Activated naive CD8-positive, alpha-beta T cell treated with anti-CD3 and anti-CD28 coated beads, Interleukin-2, amount 10 ng/mL, durations not matched to agents 7 days and 5 days (primary cell): ENCODE results near the gene BBS12. TPM values are rescaled to one million over a fixed set of nuclear protein-coding genes. Genes with fewer than 3 reads are reported as not detected.
"Not testable (repeated sequence)": the region's sequence is repeated elsewhere in the genome, so short reads cannot be mapped to it uniquely, and the experiment has no call there.

Experiments used
- ATAC-seq: fragments of 150-1000 bp; cut with Tn5 transposase; one replicate; pipeline ENCODE4 v1.10.0; 2021; ENCODE audit warnings: low read depth, moderate library complexity
- POLR2A ChIA-PET: fragments of 350-600 bp; sonication (Branson Sonifier 250); formaldehyde crosslinking; loops from one replicate; lab custom pipeline; 2021; ENCODE audit warnings: antibody characterized with exemption; lab: Charles Lee
- DNase-seq: peaks from one replicate; pipeline ENCODE4 v3.0.0; 2021
- H3K27ac Mint-ChIP-seq: one replicate; pipeline ENCODE4 v1.8.0; 2022; ENCODE audit warnings: mild to moderate bottlenecking, mixed read lengths
- H3K27me3 Mint-ChIP-seq: one replicate; pipeline ENCODE4 v1.8.0; 2022; ENCODE audit warnings: mild to moderate bottlenecking, moderate library complexity, mixed read lengths
- H3K36me3 Mint-ChIP-seq: one replicate; pipeline ENCODE4 v1.8.0; 2021; ENCODE audit warnings: mild to moderate bottlenecking, mixed read lengths
- H3K4me1 Mint-ChIP-seq: one replicate; pipeline ENCODE4 v1.8.0; 2021; ENCODE audit warnings: mixed read lengths
- H3K4me3 Mint-ChIP-seq: one replicate; pipeline ENCODE4 v1.8.0; 2022; ENCODE audit warnings: mild to moderate bottlenecking, moderate library complexity, mixed read lengths
- H3K9me3 Mint-ChIP-seq: one replicate; pipeline ENCODE4 v1.8.0; 2021; ENCODE audit warnings: mixed read lengths
- total RNA-seq, 2 experiments: library from RNA; stranded (reverse); gene quantifications; one replicate each; pipeline ENCODE4 v1.2.3, GENCODE V29; 2021

The BBS12 gene
- total RNA-seq, 2 experiments from 2014 or later: 1.7 to 2.7 TPM

DNA sequence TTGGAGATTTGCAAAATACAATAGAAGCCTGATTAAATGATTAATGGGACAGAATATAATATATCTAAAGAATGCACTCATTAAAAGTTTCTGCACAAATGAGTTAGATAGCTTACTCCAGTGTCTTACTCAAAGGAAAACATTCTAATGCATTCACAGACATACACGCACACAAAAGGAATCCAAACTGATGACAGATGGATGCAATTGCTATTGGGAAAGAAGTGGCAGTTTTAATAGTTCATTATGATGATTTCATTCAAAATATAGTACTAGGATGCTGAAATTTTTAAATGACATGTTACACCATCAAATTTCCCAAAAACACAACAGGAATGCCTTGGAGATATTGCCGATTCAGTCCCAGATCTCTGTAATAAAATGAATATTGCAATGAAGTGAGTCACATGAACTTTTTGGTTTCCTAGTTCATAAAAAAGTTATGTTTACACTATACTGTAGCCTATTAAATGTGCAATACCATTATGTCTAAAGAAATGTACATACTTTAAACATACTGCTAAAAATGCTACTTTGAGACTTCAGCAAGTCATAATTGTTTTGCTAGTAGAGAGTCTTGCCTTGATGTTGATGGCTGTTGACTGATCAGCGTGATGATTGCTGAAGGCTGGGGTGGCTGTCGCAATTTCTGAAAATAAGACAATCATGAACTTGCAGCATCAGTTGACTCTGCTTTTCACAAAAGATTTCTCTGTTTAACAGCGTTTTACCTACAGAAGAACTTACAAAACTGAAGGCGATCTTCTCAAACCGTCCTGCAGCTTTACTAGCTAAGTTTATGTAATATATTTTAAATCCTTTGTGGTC is 45.6 kb downstream of the BBS12 start:
- Mint-ChIP-seq H3K4me1 (no peaks in the 10 kb centered on the region), H3K9me3 (no peaks in the 10 kb centered on the region), H3K36me3 (peaks cover 2% of the 10 kb centered on the region), H3K27ac (no peak overlapping the region), H3K4me3 (no peak overlapping the region), H3K27me3 (peaks cover 21% of the 10 kb centered on the region)
- ATAC-seq: no peak
- POLR2A ChIA-PET: no interaction called here
- no peak for DNase-seq

DNA sequence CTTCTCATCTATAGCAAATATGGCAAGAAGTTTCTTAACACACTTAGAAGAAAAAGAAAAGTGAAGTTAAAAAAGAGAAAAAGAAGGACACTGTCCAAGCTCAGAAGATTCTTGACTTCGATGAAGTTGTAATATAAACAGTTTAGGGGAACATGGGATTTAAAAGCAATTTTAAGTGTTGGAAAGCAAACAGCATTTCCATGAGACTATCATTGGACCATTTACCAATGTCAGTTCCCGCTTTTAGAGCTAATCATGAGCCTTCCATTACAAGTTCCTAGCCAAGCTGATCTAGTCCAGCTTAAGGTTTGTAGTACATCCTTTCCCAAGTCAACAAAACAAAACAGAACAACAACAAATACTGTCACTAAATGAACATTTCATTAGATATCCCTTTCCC is 49.0 kb downstream of the BBS12 start:
- no peak overlapping the region for H3K27ac Mint-ChIP-seq
- H3K27me3 Mint-ChIP-seq: peaks cover 21% of the 10 kb centered on the region
- DNase-seq (no peak), ATAC-seq (no peak)
- no peak overlapping the region for H3K4me3 Mint-ChIP-seq
- POLR2A ChIA-PET: no interaction called here
- peaks cover 2% of the 10 kb centered on the region for H3K36me3 Mint-ChIP-seq
- peaks cover 13% of the 10 kb centered on the region for H3K4me1 Mint-ChIP-seq
- H3K9me3 Mint-ChIP-seq: peaks cover 1% of the 10 kb centered on the region

- POLR2A ChIA-PET: no interaction called here
- DNase-seq: no peak
- no peak overlapping the region for H3K27ac Mint-ChIP-seq
- ATAC-seq: no peak
- H3K36me3 Mint-ChIP-seq: peaks cover 2% of the 10 kb centered on the region
- peaks cover 1% of the 10 kb centered on the region for H3K9me3 Mint-ChIP-seq
- peaks cover 21% of the 10 kb centered on the region for H3K27me3 Mint-ChIP-seq
- H3K4me3 Mint-ChIP-seq: no peak overlapping the region
- peaks cover 13% of the 10 kb centered on the region for H3K4me1 Mint-ChIP-seq
Observed at GRCh38 chr4:122783301-122784215, 51.1 kb downstream of the BBS12 start.

DNA sequence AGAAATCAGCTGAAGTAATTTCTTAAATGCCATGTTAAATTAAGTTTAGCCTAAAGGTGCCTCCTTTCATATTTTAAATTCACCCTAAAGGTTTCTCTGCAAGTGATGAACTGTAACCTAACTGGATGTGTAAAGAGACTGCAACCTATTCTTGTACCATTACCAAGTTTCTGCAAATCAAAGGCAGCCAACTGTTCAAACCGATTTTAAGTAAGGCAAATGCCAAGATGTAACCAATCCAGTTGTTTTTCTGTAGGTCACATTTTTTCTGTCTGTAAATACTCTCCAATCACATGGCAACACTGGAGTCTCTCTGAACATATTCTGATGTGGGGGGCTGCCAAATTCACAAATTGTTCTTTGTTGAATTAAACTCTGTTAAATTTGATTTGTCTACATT is 51.8 kb downstream of the BBS12 start:
- no peak overlapping the region for H3K27ac Mint-ChIP-seq
- peaks cover 13% of the 10 kb centered on the region for H3K4me1 Mint-ChIP-seq
- ATAC-seq (no peak), DNase-seq (no peak)
- POLR2A ChIA-PET: no interaction called here
- H3K4me3 Mint-ChIP-seq: no peak overlapping the region
- peaks cover 1% of the 10 kb centered on the region for H3K9me3 Mint-ChIP-seq
- H3K27me3 Mint-ChIP-seq: peaks cover 20% of the 10 kb centered on the region
- peaks cover 2% of the 10 kb centered on the region for H3K36me3 Mint-ChIP-seq

- H3K36me3 Mint-ChIP-seq: peaks cover 1% of the 10 kb centered on the region
- H3K27ac Mint-ChIP-seq: no peak overlapping the region
- H3K27me3 Mint-ChIP-seq: peaks cover 19% of the 10 kb centered on the region
- peaks cover 13% of the 10 kb centered on the region for H3K4me1 Mint-ChIP-seq
- DNase-seq (no peak), ATAC-seq (no peak)
- POLR2A ChIA-PET: no interaction called here
- peaks cover 1% of the 10 kb centered on the region for H3K9me3 Mint-ChIP-seq
- no peak overlapping the region for H3K4me3 Mint-ChIP-seq
Observed at GRCh38 chr4:122785099-122785498, 52.6 kb downstream of the BBS12 start.

DNA sequence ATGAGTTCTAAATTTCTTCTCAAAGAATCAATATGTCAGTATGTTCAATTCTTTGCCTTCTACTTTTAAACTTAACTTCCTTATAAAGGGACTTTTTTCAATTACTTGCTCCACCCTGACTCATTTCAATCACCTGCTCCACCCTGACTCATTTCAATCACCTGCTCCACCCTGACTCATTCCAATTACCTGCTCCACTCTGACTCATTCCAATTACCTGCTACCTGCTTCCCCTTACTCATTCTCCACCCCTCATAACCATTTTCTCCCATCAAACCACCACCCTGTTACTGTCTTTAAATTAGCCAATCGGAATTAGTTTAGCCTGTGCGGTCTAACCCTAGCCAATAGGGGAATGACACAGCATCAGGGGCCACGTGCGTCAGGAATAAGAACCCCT is 53.8 kb downstream of the BBS12 start:
- ATAC-seq, H3K27ac Mint-ChIP-seq, H3K36me3 Mint-ChIP-seq, H3K9me3 Mint-ChIP-seq, H3K4me3 Mint-ChIP-seq, DNase-seq, POLR2A ChIA-PET: not testable (repeated sequence)
- H3K27me3 Mint-ChIP-seq: peaks cover 14% of the 10 kb centered on the region
- peaks cover 13% of the 10 kb centered on the region for H3K4me1 Mint-ChIP-seq

GRCh38 chr4:122786920-122787319 is 54.4 kb downstream of the BBS12 start:
- ATAC-seq, H3K27ac Mint-ChIP-seq, H3K36me3 Mint-ChIP-seq, H3K9me3 Mint-ChIP-seq, POLR2A ChIA-PET, DNase-seq, H3K27me3 Mint-ChIP-seq, H3K4me3 Mint-ChIP-seq: not testable (repeated sequence)
- H3K4me1 Mint-ChIP-seq: peaks cover 13% of the 10 kb centered on the region

DNA sequence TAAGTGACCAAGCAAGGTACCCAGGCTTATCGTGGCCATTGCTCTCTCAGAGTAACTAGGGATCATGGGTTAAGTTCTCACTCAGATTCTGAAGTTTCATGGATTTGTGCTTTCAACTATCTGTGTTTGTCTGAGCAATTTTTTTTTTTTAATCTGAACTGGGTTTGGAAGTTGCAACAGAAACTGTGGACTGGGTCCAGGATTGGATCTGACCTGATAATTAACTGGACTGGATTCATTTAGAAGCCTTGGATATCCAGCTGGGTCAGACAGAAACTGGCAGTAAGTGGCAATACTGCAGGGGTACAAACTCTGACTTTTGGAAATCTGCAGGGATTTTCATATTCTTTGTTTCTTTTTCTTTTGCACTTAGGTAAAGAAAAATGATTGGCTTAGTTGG is 55.4 kb downstream of the BBS12 start:
- Mint-ChIP-seq H3K4me1 (peaks cover 13% of the 10 kb centered on the region), H3K27ac (no peak overlapping the region), H3K27me3 (peaks cover 7% of the 10 kb centered on the region), H3K9me3 (peaks cover 1% of the 10 kb centered on the region), H3K36me3 (no peaks in the 10 kb centered on the region), H3K4me3 (no peak overlapping the region)
- DNase-seq (no peak), ATAC-seq (no peak)
- POLR2A ChIA-PET: no interaction called here

- POLR2A ChIA-PET: no interaction called here
- Mint-ChIP-seq H3K4me1 (peaks cover 13% of the 10 kb centered on the region), H3K36me3 (no peaks in the 10 kb centered on the region), H3K27me3 (peaks cover 6% of the 10 kb centered on the region), H3K9me3 (peaks cover 1% of the 10 kb centered on the region), H3K27ac (no peak overlapping the region), H3K4me3 (no peak overlapping the region)
- DNase-seq (no peak), ATAC-seq (no peak)
Observed at GRCh38 chr4:122788935-122789334, 56.4 kb downstream of the BBS12 start.

DNA sequence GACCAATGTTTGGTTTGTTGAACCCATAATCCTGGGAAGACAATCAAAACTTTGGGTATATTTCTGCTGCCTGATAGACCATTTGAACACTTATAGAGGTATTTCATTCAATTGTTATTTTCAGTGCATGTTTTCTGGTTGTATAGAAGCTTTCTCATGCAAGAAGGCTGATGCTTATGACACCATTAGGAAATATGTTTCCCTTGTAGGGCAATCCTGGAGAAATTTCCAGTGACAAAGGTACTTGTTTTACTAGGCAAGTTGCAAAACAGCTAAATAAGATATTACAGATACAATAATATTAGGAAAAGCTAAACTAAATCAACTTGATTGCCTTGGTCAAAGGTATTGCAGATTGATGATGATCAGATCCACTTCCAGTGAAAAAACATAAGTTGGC is 61.3 kb downstream of the BBS12 start:
- Mint-ChIP-seq H3K27ac (no peak overlapping the region), H3K9me3 (no peaks in the 10 kb centered on the region), H3K4me3 (no peak overlapping the region), H3K36me3 (no peaks in the 10 kb centered on the region), H3K27me3 (peaks cover 12% of the 10 kb centered on the region), H3K4me1 (no peaks in the 10 kb centered on the region)
- POLR2A ChIA-PET: no interaction called here
- no peak for ATAC-seq
- no peak for DNase-seq

Other genes starting within 250 kb of the BBS12 start
- not detected for gene IL21, start 111.6 kb upstream of the BBS12 start, total RNA-seq
- gene FGF2, start 94.1 kb downstream of the BBS12 start, total RNA-seq: not detected
- 10 to 100 TPM in 1 of 2 experiments, 1 to 10 TPM in 1; 9.6 to 13.3 TPM for gene NUDT6, start 189.9 kb downstream of the BBS12 start, total RNA-seq